A549 (cell line): ENCODE data around the gene SLC66A2. TPM values are rescaled to one million over a fixed set of nuclear protein-coding genes. Genes with fewer than 3 reads are reported as not detected.
A peak's percentile ranks its signal among the peaks of the same experiment; 100 is the strongest.

Experiments used
- ATAC-seq, 2 experiments: fragments of 200-7000 bp in 1 of 2; fragments of >200 bp in 1 of 2; cut with Nextera tagmentation in 1 of 2; cut with Tn5 transposase in 1 of 2; 3 replicates each; pipeline versions ENCODE4 v1.8.0 to v1.9.1; 2018 to 2020; ENCODE audit warnings: mild to moderate bottlenecking in 1 of 2, moderate library complexity in 1 of 2
- CTCF ChIA-PET: fragments of 300-600 bp; sonication (Branson Sonifier 250); formaldehyde crosslinking; extraction: SDS; loops from one replicate; lab custom pipeline; 2021; ENCODE audit warnings: antibody characterized with exemption, inconsistent platforms; lab: Yijun Ruan, JAX
- POLR2A ChIA-PET: fragments of 350-600 bp; formaldehyde crosslinking; extraction: SDS; loops from one replicate; lab custom pipeline; 2021; ENCODE audit warnings: antibody characterized with exemption, inconsistent platforms; lab: Yijun Ruan, JAX
- DNase-seq, 2 experiments: peaks; one replicate each; pipeline versions ENCODE4 v3.0.0 to v3.0.0-alpha.2; 2011 to 2016; ENCODE audit warnings: low read depth in 1 of 2, low spot score in 1 of 2
- FAIRE-seq: peaks from 2 replicates; lab custom pipeline; 2011; peaks lifted over from hg19 to GRCh38; lab: Jason Lieb, UNC
- H3K27ac ChIP-seq, 2 experiments: fragments of >200 bp; sonication (Bioruptor Twin); formaldehyde crosslinking; 3 replicates each; pipeline ENCODE4 v1.5.1; 2016 to 2017
- H3K4me1 ChIP-seq: fragments of >200 bp; sonication (Bioruptor Twin); formaldehyde crosslinking; 3 replicates; pipeline ENCODE4 v1.6.1; 2016
- H3K4me2 ChIP-seq: fragments of >200 bp; sonication (Bioruptor Twin); formaldehyde crosslinking; 3 replicates; pipeline ENCODE4 v1.6.1; 2016
- H3K4me3 ChIP-seq: fragments of >200 bp; sonication (Bioruptor Twin); formaldehyde crosslinking; 3 replicates; pipeline ENCODE4 v1.5.1; 2016
- H3K9me3 ChIP-seq: fragments of >200 bp; sonication (Bioruptor Twin); formaldehyde crosslinking; 3 replicates; pipeline ENCODE4 v1.6.1; 2016
- BHLHE40 ChIP-seq: IDR thresholded peaks from 2 replicates; pipeline ENCODE4 v1.6.1; 2012; ENCODE audit warnings: low read depth, low read length, inconsistent platforms
- CHD2 ChIP-seq: fragments of 150-350 bp; IDR thresholded peaks from 2 replicates; pipeline ENCODE4 v1.6.1; 2014; ENCODE audit warnings: low read length; ENCODE audit not compliant: partially characterized antibody
- CHD4 ChIP-seq: fragments of 200-600 bp; sonication (generic); IDR thresholded peaks from 2 replicates; pipeline ENCODE4 v1.6.1; 2016; ENCODE audit warnings: antibody characterized with exemption, mild to moderate bottlenecking, borderline replicate concordance
- EHF ChIP-seq: fragments of 250-450 bp; sonication (Bioruptor Pico); IDR thresholded peaks from 2 replicates; pipeline ENCODE4 v1.5.0; 2020; ENCODE audit warnings: mild to moderate bottlenecking
- EHMT2 ChIP-seq: fragments of 200-600 bp; sonication (generic); IDR thresholded peaks from 2 replicates; pipeline ENCODE4 v1.6.1; 2016; ENCODE audit warnings: antibody characterized with exemption, low read depth, mild to moderate bottlenecking, moderate library complexity
- FOXS1 ChIP-seq: fragments of 250-450 bp; sonication (Bioruptor Pico); IDR thresholded peaks from 2 replicates; pipeline ENCODE4 v1.5.0; 2020; ENCODE audit warnings: mild to moderate bottlenecking, moderate library complexity
- HES2 ChIP-seq: fragments of >200 bp; sonication (Bioruptor Twin); formaldehyde crosslinking; IDR thresholded peaks from 2 replicates; pipeline ENCODE4 v1.6.1; 2016
- JUN ChIP-seq, 2 experiments: fragments of >200 bp; sonication (Bioruptor Twin); formaldehyde crosslinking; IDR thresholded peaks; 2 replicates in 1 of 2; 3 replicates in 1 of 2; pipeline ENCODE4 v1.6.1; 2016 to 2017
- MAFK ChIP-seq: fragments of 450-650 bp; IDR thresholded peaks from 2 replicates; pipeline ENCODE4 v1.6.1; 2014; ENCODE audit not compliant: partially characterized antibody
- MAX ChIP-seq: IDR thresholded peaks from 2 replicates; pipeline ENCODE4 v1.6.1; 2012
- MAZ ChIP-seq: fragments of 150-350 bp; IDR thresholded peaks from 2 replicates; pipeline ENCODE4 v1.6.1; 2014; ENCODE audit warnings: antibody characterized with exemption, low read depth, low read length, borderline replicate concordance
- NFE2L2 ChIP-seq: fragments of 150-350 bp; conservative IDR thresholded peaks from 2 replicates; pipeline ENCODE4 v1.6.1; 2014; ENCODE audit warnings: low read length
- NPAS2 ChIP-seq: fragments of 250-450 bp; sonication (Bioruptor Pico); IDR thresholded peaks from 2 replicates; pipeline ENCODE4 v1.8.0; 2022; ENCODE audit warnings: mild to moderate bottlenecking, moderate library complexity, borderline replicate concordance
- NR3C1 ChIP-seq: fragments of >200 bp; sonication (Bioruptor Twin); formaldehyde crosslinking; IDR thresholded peaks from 3 replicates; pipeline ENCODE4 v1.6.1; 2017
- PHF8 ChIP-seq: fragments of 200-600 bp; sonication (generic); IDR thresholded peaks from 2 replicates; pipeline ENCODE4 v1.6.1; 2016; ENCODE audit warnings: low read depth, mild to moderate bottlenecking, antibody characterized with exemption, moderate library complexity, borderline replicate concordance
- RNF2 ChIP-seq: fragments of 200-600 bp; sonication (generic); IDR thresholded peaks from 2 replicates; pipeline ENCODE4 v1.6.1; 2016; ENCODE audit warnings: low read depth, mild to moderate bottlenecking, antibody characterized with exemption, moderate library complexity, borderline replicate concordance
- SMC3 ChIP-seq: fragments of >200 bp; sonication (Bioruptor Twin); formaldehyde crosslinking; IDR thresholded peaks from 3 replicates; pipeline ENCODE4 v1.6.1; 2018; ENCODE audit warnings: inconsistent platforms
- TFCP2L1 ChIP-seq: fragments of 250-450 bp; sonication (Bioruptor Pico); IDR thresholded peaks from 2 replicates; pipeline ENCODE4 v1.5.0; 2021; ENCODE audit warnings: mild to moderate bottlenecking
- ZC3H11A ChIP-seq: fragments of 450-650 bp; IDR thresholded peaks from 2 replicates; pipeline ENCODE4 v1.6.1; 2014; ENCODE audit warnings: antibody characterized with exemption, mild to moderate bottlenecking
- WGBS: methylation state at CpG from one replicate; pipeline ENCODE4 v1.1.6; 2017; ENCODE audit errors: missing lambda C conversion rate; 5-methylcytosine and 5-hydroxymethylcytosine counted together
- polyA plus RNA-seq, 4 experiments: library from polyadenylated mRNA; depleted of rRNA in 3 of 4; stranded (reverse); fragments of >200 nt; fragmentation: RNase III in 1 of 4; extraction: RNeasy Plus Mini Kit Qiagen cat#74134 plus additional on column Dnase treatment in 1 of 4; gene quantifications; 2 replicates in 3 of 4; 3 replicates in 1 of 4; pipeline ENCODE4 v1.2.3, GENCODE V29; 2011 to 2017
- TF ChIP-seq, protein P1 (sequence below): IDR thresholded peaks from 2 replicates; pipeline ENCODE4 v1.6.1; 2012; ENCODE audit warnings: low read depth, borderline replicate concordance
- TF ChIP-seq, protein P2 (sequence below): fragments of 250-450 bp; sonication (Bioruptor Pico); IDR thresholded peaks from 2 replicates; pipeline ENCODE4 v1.5.0; 2020; ENCODE audit warnings: low read depth, mild to moderate bottlenecking, moderate library complexity
- TF ChIP-seq, protein P3 (sequence below): IDR thresholded peaks from 2 replicates; pipeline ENCODE4 v1.6.1; 2012

The SLC66A2 gene
- polyA plus RNA-seq, 2 of the 4 experiments (the other 2 are of a cell fraction) = 4.8 to 11.5 TPM

- 85% methylated on average over 12 of the region's 12 CpGs for WGBS
- Histone ChIP-seq H3K27ac (no peak overlapping the region), H3K4me3 (no peak overlapping the region), H3K9me3 (no peaks in the 10 kb centered on the region), H3K4me2 (no peak overlapping the region), H3K4me1 (peaks cover 4% of the 10 kb centered on the region)
- ChIA-PET CTCF (no interaction called here), POLR2A (no interaction called here)
- FAIRE-seq (no peak), DNase-seq (no peak), ATAC-seq (no peak)
- TF ChIP-seq EHMT2 (no peak), NFE2L2 (no peak), SMC3 (no peak), CHD2 (no peak), JUN (IDR thresholded peaks at IDR 0.05) (no peak)
Measured at GRCh38 chr18:79970419-79971133, 19.1 kb upstream of the SLC66A2 start.

DNA sequence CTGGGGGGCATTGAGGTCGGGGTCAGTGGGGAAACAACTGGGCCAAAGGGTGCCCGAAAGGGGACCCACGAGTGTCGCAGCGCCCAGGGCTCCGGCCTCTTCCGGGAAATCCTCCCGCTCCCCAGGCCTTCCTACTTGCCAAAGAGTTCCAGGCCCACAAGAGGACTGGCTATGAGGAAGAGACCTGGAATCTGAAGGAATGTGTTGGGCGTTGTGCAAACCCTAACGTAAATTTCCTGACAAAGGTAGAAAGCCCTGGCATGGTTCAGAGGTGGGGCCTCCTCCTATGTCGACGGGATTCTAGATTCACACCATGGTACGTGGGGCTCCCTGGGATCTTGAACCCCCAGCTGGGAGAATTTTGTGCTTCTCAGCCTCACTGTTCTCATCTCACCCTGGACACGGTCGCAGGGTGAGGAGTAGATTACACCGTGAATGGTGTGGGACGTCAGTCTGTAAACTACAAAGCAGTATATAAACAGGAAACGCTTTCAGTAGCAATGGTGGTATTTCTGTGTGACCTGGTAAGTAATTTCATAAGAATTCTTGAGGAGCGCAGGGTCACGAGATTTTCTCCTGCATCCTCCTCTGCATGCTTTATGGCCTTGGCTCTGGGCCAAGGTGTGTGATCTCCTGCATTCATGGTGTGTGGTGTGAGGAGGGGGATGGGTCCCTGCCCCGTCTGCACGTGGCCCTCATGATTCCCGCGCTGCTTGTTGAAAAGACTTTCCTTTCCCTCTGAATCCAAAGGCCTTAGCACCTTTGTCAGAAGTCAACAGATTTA, 13.9 kb upstream of the SLC66A2 start:
- DNase-seq (peak; percentile 44 to 69), ATAC-seq (peak; percentile 80 to 85)
- WGBS = 15% methylated on average over 11 of the region's 24 CpGs
- Histone ChIP-seq H3K4me3 (peak overlapping the region; percentile 63), H3K4me1 (peaks cover 7% of the 10 kb centered on the region), H3K9me3 (no peaks in the 10 kb centered on the region), H3K27ac (peak overlapping the region; percentile 84 to 99), H3K4me2 (peak overlapping the region; percentile 93)
- POLR2A ChIA-PET = interaction anchor here (1.4 kb wide), 1 partner anchor 14 kb away, joined by 3 read pairs; the partner anchor contains the start of gene SLC66A2
- CTCF ChIA-PET = no interaction called here
- TF ChIP-seq BHLHE40 (0 out of 2 replicates have a peak, but pooled peaks have one; percentile 15), CHD4 (no peak), FOXS1 (CRISPR knock-in tag) (no peak), TFCP2L1 (CRISPR knock-in tag) (no peak), MAZ (no peak), MAFK (no peak), NFE2L2 (no peak), EHF (CRISPR knock-in tag) (no peak), PHF8 (no peak; the same call in 1 of the 2 replicates), HES2 (no peak), ZC3H11A (no peak), RNF2 (no peak), NR3C1 (no peak), NPAS2 (CRISPR knock-in tag) (no peak), MAX (peak; percentile 77)
- TF ChIP-seq, protein P1, sequence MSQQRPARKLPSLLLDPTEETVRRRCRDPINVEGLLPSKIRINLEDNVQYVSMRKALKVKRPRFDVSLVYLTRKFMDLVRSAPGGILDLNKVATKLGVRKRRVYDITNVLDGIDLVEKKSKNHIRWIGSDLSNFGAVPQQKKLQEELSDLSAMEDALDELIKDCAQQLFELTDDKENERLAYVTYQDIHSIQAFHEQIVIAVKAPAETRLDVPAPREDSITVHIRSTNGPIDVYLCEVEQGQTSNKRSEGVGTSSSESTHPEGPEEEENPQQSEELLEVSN = peak; percentile 65; the same call in 1 of the 2 replicates
- TF ChIP-seq, protein P2, sequence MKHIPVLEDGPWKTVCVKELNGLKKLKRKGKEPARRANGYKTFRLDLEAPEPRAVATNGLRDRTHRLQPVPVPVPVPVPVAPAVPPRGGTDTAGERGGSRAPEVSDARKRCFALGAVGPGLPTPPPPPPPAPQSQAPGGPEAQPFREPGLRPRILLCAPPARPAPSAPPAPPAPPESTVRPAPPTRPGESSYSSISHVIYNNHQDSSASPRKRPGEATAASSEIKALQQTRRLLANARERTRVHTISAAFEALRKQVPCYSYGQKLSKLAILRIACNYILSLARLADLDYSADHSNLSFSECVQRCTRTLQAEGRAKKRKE = no peak
- TF ChIP-seq, protein P3, sequence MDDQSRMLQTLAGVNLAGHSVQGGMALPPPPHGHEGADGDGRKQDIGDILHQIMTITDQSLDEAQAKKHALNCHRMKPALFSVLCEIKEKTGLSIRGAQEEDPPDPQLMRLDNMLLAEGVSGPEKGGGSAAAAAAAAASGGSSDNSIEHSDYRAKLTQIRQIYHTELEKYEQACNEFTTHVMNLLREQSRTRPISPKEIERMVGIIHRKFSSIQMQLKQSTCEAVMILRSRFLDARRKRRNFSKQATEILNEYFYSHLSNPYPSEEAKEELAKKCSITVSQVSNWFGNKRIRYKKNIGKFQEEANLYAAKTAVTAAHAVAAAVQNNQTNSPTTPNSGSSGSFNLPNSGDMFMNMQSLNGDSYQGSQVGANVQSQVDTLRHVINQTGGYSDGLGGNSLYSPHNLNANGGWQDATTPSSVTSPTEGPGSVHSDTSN = no peak
- TF ChIP-seq, all 56 proteins: peak for 3
- no peak for FAIRE-seq
